SKM-1 treated with dmso at 0.1 percent for 144 hours (cell line): ENCODE results near the gene COL4A5.
"Not testable (repeated sequence)": the region's sequence is repeated elsewhere in the genome, so short reads cannot be mapped to it uniquely, and the experiment has no call there.

Experiments used
- DNase-seq: peaks from one replicate; lab custom pipeline; 2025; ENCODE audit not compliant: unreplicated experiment; lab: John Stamatoyannopoulos, UW

Gene COL4A5

GRCh38 chrX:108439426-108439942 lies at the start of gene COL4A5:
Gene COL4A5, plus strand, starts transcription at chrX:108439838. Its CDS starts 288 bp downstream, at chrX:108440126.
- DNase-seq: peak; percentile 69

GRCh38 chrX:108390976-108391717 lies 48.5 kb upstream of the COL4A5 start:
- DNase-seq: not testable (repeated sequence)

- no peak for DNase-seq
Observed at GRCh38 chrX:108396188-108396891, 43.3 kb upstream of the COL4A5 start.

- no peak for DNase-seq
Observed at GRCh38 chrX:108396986-108397385, 42.7 kb upstream of the COL4A5 start.

- DNase-seq: no peak
Observed at GRCh38 chrX:108397627-108398391, 41.8 kb upstream of the COL4A5 start.

GRCh38 chrX:108399418-108400165 lies 40.0 kb upstream of the COL4A5 start:
- no peak for DNase-seq

- DNase-seq: no peak
Observed at GRCh38 chrX:108412783-108413182, 26.9 kb upstream of the COL4A5 start.

GRCh38 chrX:108415146-108415545 lies 24.5 kb upstream of the COL4A5 start:
- DNase-seq: no peak

- no peak for DNase-seq
Observed at GRCh38 chrX:108415891-108416290, 23.7 kb upstream of the COL4A5 start.

- DNase-seq: no peak
Observed at GRCh38 chrX:108417257-108417656, 22.4 kb upstream of the COL4A5 start.

- no peak for DNase-seq
Observed at GRCh38 chrX:108419401-108419800, 20.2 kb upstream of the COL4A5 start.

GRCh38 chrX:108420481-108420880 lies 19.2 kb upstream of the COL4A5 start:
- no peak for DNase-seq

- DNase-seq: no peak
Observed at GRCh38 chrX:108426262-108426661, 13.4 kb upstream of the COL4A5 start.

GRCh38 chrX:108435261-108435660 lies 4.4 kb upstream of the COL4A5 start:
- DNase-seq: no peak

GRCh38 chrX:108437349-108438109 lies 2.1 kb upstream of the COL4A5 start:
- DNase-seq: no peak

GRCh38 chrX:108438110-108438623 lies 1.5 kb upstream of the COL4A5 start, which contains the start of gene COL4A6:
Gene COL4A6, minus strand, starts transcription at chrX:108438422. Its CDS starts 226 bp downstream, at chrX:108438196.
- DNase-seq: no peak

GRCh38 chrX:108439961-108440696 lies 491 bp downstream of the COL4A5 start:
- DNase-seq: no peak

GRCh38 chrX:108442901-108443464 lies 3.3 kb downstream of the COL4A5 start:
- DNase-seq: no peak

- DNase-seq: no peak
Observed at GRCh38 chrX:108447303-108447702, 7.7 kb downstream of the COL4A5 start.
